NCI-H2029 treated with DMSO at 0.1 percent for 48 hours (cell line): Measurements from ENCODE around the gene ACSS3.

ENCODE experiments used
- DNase-seq: peaks from one replicate; lab custom pipeline; 2025; lab: John Stamatoyannopoulos, UW

The ACSS3 gene

DNA sequence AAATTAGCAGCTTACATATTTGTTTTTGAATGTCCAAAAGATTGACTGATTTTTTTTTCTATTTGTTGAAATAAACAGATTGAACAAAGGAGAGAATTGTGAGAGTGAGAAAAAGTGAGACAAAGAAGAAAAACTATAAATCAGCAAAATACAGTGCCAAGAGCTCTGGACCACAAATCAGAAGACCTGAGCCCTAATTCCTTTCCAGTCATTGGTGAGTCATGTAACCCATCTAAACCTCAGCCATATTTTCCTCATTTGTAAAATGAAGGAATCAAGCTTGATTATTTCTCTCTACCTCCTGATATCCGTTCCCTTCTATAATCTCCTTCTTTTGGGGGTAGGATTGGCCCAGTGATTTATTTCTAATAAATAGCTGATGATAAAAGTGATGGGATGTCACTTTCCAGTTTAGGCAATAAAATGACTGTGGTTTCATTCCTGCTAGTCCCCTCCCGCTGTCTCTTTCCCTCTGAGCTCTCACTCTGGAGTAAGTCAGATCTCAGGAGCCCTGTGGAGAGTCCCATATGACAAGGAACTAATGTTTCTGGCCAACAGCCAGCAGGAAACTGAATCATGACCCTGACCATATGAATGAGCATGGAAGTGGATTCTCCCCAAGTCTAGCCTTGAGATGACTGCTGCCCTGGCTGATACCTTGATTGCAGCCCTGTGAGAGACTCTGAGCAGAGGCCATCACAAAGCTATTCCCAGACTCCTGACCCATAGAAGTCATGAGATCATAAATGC, 218.9 kb downstream of the ACSS3 start:
- peak; percentile 62 for DNase-seq

DNA sequence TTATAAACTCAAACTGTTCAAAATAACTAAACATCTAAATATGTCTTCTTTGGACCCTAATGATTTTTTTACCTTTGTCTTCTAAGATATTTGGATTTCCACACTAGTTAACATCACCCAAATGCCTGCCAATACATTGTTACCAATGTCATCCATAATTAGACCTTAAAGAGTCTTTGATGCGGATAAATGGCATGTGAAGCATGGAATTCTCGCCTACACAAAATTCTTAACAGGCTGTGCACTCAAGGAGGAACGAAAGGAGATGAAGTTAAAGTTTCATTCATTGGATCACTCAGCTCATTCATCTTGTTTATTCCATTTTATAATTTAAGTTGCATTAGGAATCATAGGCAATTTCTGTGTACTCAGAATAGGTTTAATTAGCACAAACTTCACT, 219.7 kb downstream of the ACSS3 start:
- DNase-seq, result no peak

DNA sequence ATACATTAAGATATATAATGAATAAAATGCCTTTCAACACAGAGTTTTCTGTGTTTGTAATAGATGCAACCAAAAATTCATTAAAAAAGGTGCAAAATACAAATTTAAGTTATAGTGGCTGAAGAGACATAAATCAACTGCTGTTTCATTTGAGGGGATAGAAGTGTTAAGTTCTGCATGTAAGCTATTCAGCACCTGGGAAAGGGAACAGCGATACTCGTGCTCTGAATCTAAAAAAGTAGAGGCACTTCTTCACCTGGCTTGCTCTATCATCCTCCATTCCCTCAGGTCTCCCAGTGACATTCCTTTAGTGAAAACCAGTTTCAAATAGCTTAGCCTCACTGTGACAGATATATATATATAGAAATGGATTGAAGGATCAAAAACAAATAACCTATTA, 222.6 kb downstream of the ACSS3 start:
- DNase-seq, result no peak

- no peak for DNase-seq
Measured at GRCh38 chr12:81303935-81304334, 226.1 kb downstream of the ACSS3 start.
